SK-N-MC (cell line): ENCODE results near the gene CLTCL1.

Experiments used
- EZH2 ChIP-seq: fragments of 200-600 bp; sonication (generic); IDR thresholded peaks from one replicate; pipeline ENCODE4 v1.6.1; 2017; ENCODE audit warnings: antibody characterized with exemption
- POLR2AphosphoS5 ChIP-seq: IDR thresholded peaks from 2 replicates; pipeline ENCODE4 v1.6.1; 2012; ENCODE audit warnings: mild to moderate bottlenecking, low read depth, low read length, borderline replicate concordance

DNA sequence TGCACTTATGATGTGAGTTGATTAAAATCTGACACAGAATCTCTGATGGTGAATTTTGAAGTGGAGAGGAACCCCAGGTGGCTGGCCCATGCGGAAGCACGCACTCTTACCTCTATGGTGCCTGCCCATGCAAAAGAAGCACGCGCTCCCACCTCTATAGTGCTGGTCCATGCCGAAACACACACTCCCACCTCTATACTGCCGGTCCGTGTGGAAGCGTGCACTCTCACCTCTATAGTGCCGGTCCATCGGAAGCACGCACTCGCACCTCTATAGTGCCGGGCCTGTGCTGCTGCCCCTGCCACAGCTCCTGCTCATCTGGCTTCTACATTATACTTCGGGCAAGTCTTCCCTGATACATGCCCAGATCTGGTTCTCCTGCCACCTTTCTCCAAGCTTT, 76.2 kb downstream of the CLTCL1 start:
- no peak for TF ChIP-seq EZH2
- no peak for TF ChIP-seq POLR2AphosphoS5
